Neutrophil (primary cell): ENCODE measurements around the gene ANKRD24.
"Not testable (repeated sequence)": the region's sequence is repeated elsewhere in the genome, so short reads cannot be mapped to it uniquely, and the experiment has no call there.

Experiments
- H3K27ac ChIP-seq: fragments of 200-600 bp; sonication (generic); 2 replicates; pipeline ENCODE4 v1.5.1; 2016; ENCODE audit warnings: mild to moderate bottlenecking, moderate library complexity
- H3K27me3 ChIP-seq: fragments of 200-600 bp; sonication (generic); 2 replicates; pipeline ENCODE4 v1.6.0; 2016; ENCODE audit warnings: mild to moderate bottlenecking
- H3K36me3 ChIP-seq: fragments of 200-600 bp; sonication (generic); 2 replicates; pipeline ENCODE4 v1.5.1; 2017
- H3K4me1 ChIP-seq, 2 experiments: fragments of 200-600 bp in 1 of 2; sonication (generic) in 1 of 2; 1 replicate in 1 of 2; 2 replicates in 1 of 2; pipeline versions ENCODE4 v1.5.1 to v1.6.1; 2013 to 2016; ENCODE audit warnings: low read depth in 1 of 2, low read length in 1 of 2, mild to moderate bottlenecking in 1 of 2, moderate library complexity in 1 of 2; ENCODE audit not compliant: control insufficient read depth in 1 of 2, insufficient read depth in 1 of 2
- H3K4me3 ChIP-seq, 2 experiments: fragments of 200-600 bp in 1 of 2; sonication (generic) in 1 of 2; 1 replicate in 1 of 2; 2 replicates in 1 of 2; pipeline ENCODE4 v1.5.1; 2013 to 2016; ENCODE audit warnings: low read depth in 1 of 2, low read length in 1 of 2, mild to moderate bottlenecking in 1 of 2, moderate library complexity in 1 of 2
- H3K9me3 ChIP-seq: fragments of 200-600 bp; sonication (generic); 2 replicates; pipeline ENCODE4 v1.5.1; 2016
- CTCF ChIP-seq: fragments of 200-600 bp; sonication (generic); IDR thresholded peaks from 2 replicates; pipeline ENCODE4 v1.5.1; 2016; ENCODE audit warnings: antibody characterized with exemption

Gene ANKRD24

DNA sequence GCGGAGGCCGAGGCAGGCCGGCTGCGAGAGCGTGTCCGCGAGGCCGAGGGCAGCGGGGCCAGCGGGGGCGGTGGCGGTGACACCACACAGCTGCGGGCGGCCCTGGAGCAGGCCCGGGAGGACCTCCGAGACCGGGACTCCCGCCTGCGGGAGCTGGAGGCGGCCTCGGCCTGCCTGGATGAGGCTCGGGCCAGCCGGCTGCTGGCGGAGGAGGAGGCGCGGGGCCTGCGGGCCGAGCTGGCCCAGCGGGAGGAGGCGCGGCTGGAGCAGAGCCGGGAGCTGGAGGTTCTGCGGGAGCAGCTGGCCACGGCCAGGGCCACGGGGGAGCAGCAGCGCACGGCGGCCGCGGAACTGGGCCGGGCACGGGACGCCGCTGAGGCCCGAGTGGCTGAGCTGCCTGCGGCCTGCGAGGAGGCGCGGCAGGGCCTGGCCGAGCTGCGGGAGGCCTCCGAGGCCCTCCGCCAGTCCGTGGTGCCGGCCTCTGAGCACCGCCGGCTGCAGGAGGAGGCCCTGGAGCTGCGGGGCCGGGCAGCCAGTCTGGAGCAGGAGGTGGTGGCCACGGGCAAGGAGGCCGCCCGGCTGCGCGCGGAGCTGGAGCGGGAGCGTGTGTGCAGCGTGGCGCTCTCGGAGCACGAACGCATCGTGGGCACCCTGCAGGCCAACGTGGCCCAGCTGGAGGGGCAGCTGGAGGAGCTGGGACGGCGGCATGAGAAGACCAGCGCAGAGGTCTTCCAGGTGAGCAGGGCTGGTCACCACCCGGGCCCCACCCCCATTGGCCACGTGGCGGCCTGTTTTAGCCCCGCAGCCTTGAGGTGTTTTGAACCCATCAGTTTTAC lies 35.2 kb downstream of the ANKRD24 start:
- H3K36me3 ChIP-seq = no peaks in the 10 kb centered on the region
- H3K4me1 ChIP-seq = no peaks in the 10 kb centered on the region
- no peaks in the 10 kb centered on the region for H3K27me3 ChIP-seq
- no peak overlapping the region for H3K27ac ChIP-seq
- no peak for TF ChIP-seq CTCF
- H3K9me3 ChIP-seq = no peaks in the 10 kb centered on the region
- H3K4me3 ChIP-seq = no peak overlapping the region

DNA sequence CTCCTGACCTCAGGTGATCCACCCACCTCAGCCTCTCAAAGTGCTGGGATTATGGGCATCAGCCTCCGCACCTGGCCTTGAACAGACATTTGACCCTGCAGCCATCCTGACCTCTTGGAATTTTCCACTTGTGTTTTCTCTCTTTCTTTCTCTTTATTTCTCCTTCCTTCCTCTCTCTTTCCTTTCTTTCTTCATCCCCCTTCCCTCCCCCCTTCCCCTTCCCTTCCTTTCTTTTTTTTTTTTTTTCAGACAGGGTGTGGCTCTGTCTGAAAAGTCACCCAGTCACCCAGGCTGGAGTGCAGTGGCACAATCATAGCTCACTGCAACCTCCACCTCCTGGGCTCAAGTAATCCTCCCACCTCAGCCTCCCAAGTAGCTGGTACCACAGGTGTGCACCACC lies 36.0 kb downstream of the ANKRD24 start:
- not testable (repeated sequence) for H3K4me1 ChIP-seq, H3K27me3 ChIP-seq, H3K9me3 ChIP-seq, H3K27ac ChIP-seq, H3K36me3 ChIP-seq, H3K4me3 ChIP-seq

- no peaks in the 10 kb centered on the region for H3K9me3 ChIP-seq
- no peaks in the 10 kb centered on the region for H3K4me1 ChIP-seq
- H3K4me3 ChIP-seq = no peak overlapping the region
- no peaks in the 10 kb centered on the region for H3K27me3 ChIP-seq
- no peak overlapping the region for H3K27ac ChIP-seq
- TF ChIP-seq CTCF = no peak
- no peaks in the 10 kb centered on the region for H3K36me3 ChIP-seq
These were observed 37.7 kb downstream of the ANKRD24 start for GRCh38 chr19:4220188-4220587.

DNA sequence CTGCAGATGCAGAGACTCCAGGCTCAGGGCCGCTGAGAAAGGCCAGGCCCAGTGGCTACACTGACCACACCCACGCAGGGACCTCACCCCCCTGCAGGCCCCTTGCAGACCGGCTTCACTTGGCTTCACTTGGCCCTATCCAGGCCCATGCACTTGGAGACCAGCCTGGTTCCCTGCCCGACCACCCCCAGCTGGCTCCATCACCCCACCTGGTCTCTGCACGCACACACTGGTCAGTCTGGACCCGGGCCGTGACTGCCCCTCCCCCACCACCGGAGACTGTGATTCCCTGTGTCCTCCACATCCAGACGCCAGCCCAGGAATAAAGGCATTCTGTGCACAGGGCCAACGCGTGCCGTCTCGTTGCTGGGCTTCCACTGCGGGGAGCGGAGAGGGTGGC lies 42.0 kb downstream of the ANKRD24 start:
- peaks cover 16% of the 10 kb centered on the region for H3K27me3 ChIP-seq
- no peak for TF ChIP-seq CTCF
- H3K9me3 ChIP-seq = no peaks in the 10 kb centered on the region
- no peak overlapping the region for H3K4me3 ChIP-seq
- no peak overlapping the region for H3K27ac ChIP-seq
- no peaks in the 10 kb centered on the region for H3K36me3 ChIP-seq
- no peaks in the 10 kb centered on the region for H3K4me1 ChIP-seq

DNA sequence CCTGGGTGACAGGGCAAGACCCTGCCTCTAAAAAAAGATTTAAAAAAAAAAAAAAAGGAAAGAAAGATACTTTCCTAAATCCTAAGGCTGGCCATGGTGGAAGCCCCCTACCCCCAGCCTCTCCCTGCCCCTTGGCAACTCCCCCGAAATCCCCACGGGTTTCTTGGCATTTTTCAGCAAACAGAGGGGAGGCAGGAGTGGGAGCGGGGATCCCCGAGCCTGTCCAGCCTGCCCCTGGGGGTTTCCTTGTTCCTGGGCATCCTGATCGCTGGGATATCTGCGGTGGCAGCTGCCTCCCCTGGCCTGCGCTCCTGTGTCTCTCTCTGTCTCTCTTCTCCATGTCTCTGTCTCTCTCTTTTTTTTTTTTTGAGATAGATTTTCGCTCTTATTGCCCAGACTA lies 43.4 kb downstream of the ANKRD24 start:
- Histone ChIP-seq H3K4me1 (no peaks in the 10 kb centered on the region), H3K27ac (no peak overlapping the region), H3K4me3 (no peak overlapping the region)

More for the DNA sequence above, 43.4 kb downstream of the ANKRD24 start:
- no peaks in the 10 kb centered on the region for H3K36me3 ChIP-seq
- TF ChIP-seq CTCF = no peak
- no peaks in the 10 kb centered on the region for H3K9me3 ChIP-seq
- H3K27me3 ChIP-seq = peaks cover 22% of the 10 kb centered on the region
